ENCODE results near the gene GABPA. TPM values are rescaled to one million over a fixed set of nuclear protein-coding genes. Genes with fewer than 3 reads are reported as not detected.
"Not testable (repeated sequence)": the region's sequence is repeated elsewhere in the genome, so short reads cannot be mapped to it uniquely, and the experiment has no call there.

GABPA gene
- polyA plus RNA-seq, 1 of the 3 experiments (the other 2 are of a cell fraction): 6.2 TPM

- peaks cover 11 to 16% of the 10 kb centered on the region in 2 experiments for H3K36me3 ChIP-seq (replicated peaks in 1 of 2; ENCODE audit: control insufficient read depth in 1 of 2, insufficient read depth in 2 of 2, low read length in 1 of 2)
- no peak overlapping the region for H2AFZ ChIP-seq (ENCODE audit: low read depth)
- H3K4me3 ChIP-seq (ENCODE audit: low read depth in 2 of 2, low read length in 1 of 2): no peak overlapping the region
- DNase-seq: no peak
- H3K9me3 ChIP-seq: no peaks in the 10 kb centered on the region
- H3K27me3 ChIP-seq (ENCODE audit: insufficient read depth): no peaks in the 10 kb centered on the region
- ChIA-PET POLR2A (no interaction called here), CTCF (interaction anchor here (4.3 kb wide), 1 partner anchor 103 kb away, joined by 51 read pairs; the partner anchor contains the start of gene MRPL39)
- H3K4me2 ChIP-seq: no peak overlapping the region
- H3K9ac ChIP-seq: no peak overlapping the region
- H4K20me1 ChIP-seq (ENCODE audit: insufficient read depth): no peaks in the 10 kb centered on the region
- TF ChIP-seq FOXM1 (IDR thresholded peaks at IDR 0.05; ENCODE audit: low read depth): no peak
- TF ChIP-seq PBX3 (IDR thresholded peaks at IDR 0.05): no peak
- no peak for TF ChIP-seq EP300 (IDR thresholded peaks at IDR 0.05; ENCODE audit: borderline replicate concordance in 1 of 2, low read depth in 1 of 2, low read length in 1 of 2)
- no peak for TF ChIP-seq USF2 (IDR thresholded peaks at IDR 0.05; ENCODE audit: borderline replicate concordance, low read depth, low read length)
- no peak for TF ChIP-seq RCOR1 (IDR thresholded peaks at IDR 0.05; ENCODE audit: low read length)
- TF ChIP-seq MXI1 (IDR thresholded peaks at IDR 0.05; ENCODE audit: low read depth, low read length): no peak
- no peak for TF ChIP-seq FOXJ3 (CRISPR knock-in tag; IDR thresholded peaks at IDR 0.05)
- TF ChIP-seq ELF1 (IDR thresholded peaks at IDR 0.05): no peak
- TF ChIP-seq USF1 (IDR thresholded peaks at IDR 0.05; ENCODE audit: borderline replicate concordance, low read depth): no peak
- no peak for TF ChIP-seq MAX (IDR thresholded peaks at IDR 0.05; ENCODE audit: low read depth)
- no peak for TF ChIP-seq SMC3 (IDR thresholded peaks at IDR 0.05; ENCODE audit: low read depth, low read length)
- TF ChIP-seq GABPA (IDR thresholded peaks at IDR 0.05; ENCODE audit: low read depth): no peak
- no peak for TF ChIP-seq RAD21 (IDR thresholded peaks at IDR 0.05; ENCODE audit: low read length)
- TF ChIP-seq EZH2phosphoT487 (IDR thresholded peaks at IDR 0.05; ENCODE audit: borderline replicate concordance, low read depth): no peak
- peaks cover 6% of the 10 kb centered on the region for H3F3A ChIP-seq (replicated peaks; ENCODE audit: insufficient read depth)
- no peaks in the 10 kb centered on the region for H3K9me2 ChIP-seq
- WGBS (ENCODE audit: low lambda C conversion rate): 92% methylated on average over 5 of the region's 5 CpGs
- no peaks in the 10 kb centered on the region for H3K4me1 ChIP-seq (ENCODE audit: control insufficient read depth in 1 of 2, insufficient read depth in 2 of 2, low read depth in 1 of 2, low read length in 1 of 2)
- H3K79me2 ChIP-seq (ENCODE audit: insufficient read depth): no peaks in the 10 kb centered on the region
- H3K27ac ChIP-seq (ENCODE audit: low read depth in 2 of 2, low read length in 1 of 2): no peak overlapping the region
Observed at GRCh38 chr21:25710550-25710949, 24.2 kb upstream of the GABPA start.

GRCh38 chr21:25714066-25714465 lies 20.7 kb upstream of the GABPA start:
- H3K9me2 ChIP-seq; H3K9ac ChIP-seq; H3K4me1 ChIP-seq (ENCODE audit: control insufficient read depth in 1 of 2, insufficient read depth in 2 of 2, low read depth in 1 of 2, low read length in 1 of 2); H3K4me2 ChIP-seq; POLR2A ChIA-PET; DNase-seq; H3K9me3 ChIP-seq; H2AFZ ChIP-seq (ENCODE audit: low read depth); H4K20me1 ChIP-seq (ENCODE audit: insufficient read depth); H3K27ac ChIP-seq (ENCODE audit: low read depth in 2 of 2, low read length in 1 of 2); H3K27me3 ChIP-seq (ENCODE audit: insufficient read depth); H3K79me2 ChIP-seq (ENCODE audit: insufficient read depth); H3K4me3 ChIP-seq (ENCODE audit: low read depth in 2 of 2, low read length in 1 of 2): not testable (repeated sequence)
- CTCF ChIA-PET: interaction anchor here (4.3 kb wide), 1 partner anchor 107 kb away, joined by 51 read pairs; the partner anchor contains the start of gene MRPL39
- H3F3A ChIP-seq (replicated peaks; ENCODE audit: insufficient read depth): peaks cover 13% of the 10 kb centered on the region
- H3K36me3 ChIP-seq (replicated peaks in 1 of 2; ENCODE audit: control insufficient read depth in 1 of 2, insufficient read depth in 2 of 2, low read length in 1 of 2): peaks cover 11 to 27% of the 10 kb centered on the region in 2 experiments
- 98% methylated on average over 10 of the region's 10 CpGs for WGBS (ENCODE audit: low lambda C conversion rate)

Measured in SK-N-SH (cell line).